HEK293T (cell line): ENCODE data around the gene PXN.

Experiments
- BHLHE40 ChIP-seq: fragments of 450-650 bp; IDR thresholded peaks from 2 replicates; pipeline ENCODE4 v1.6.1; 2016; ENCODE audit warnings: mild to moderate bottlenecking, moderate library complexity, borderline replicate concordance
- FOXA1 ChIP-seq: fragments of 450-650 bp; IDR thresholded peaks from 2 replicates; pipeline ENCODE4 v1.6.1; 2016; ENCODE audit warnings: mild to moderate bottlenecking
- SP1 ChIP-seq: fragments of 450-650 bp; IDR thresholded peaks from 2 replicates; pipeline ENCODE4 v1.6.1; 2017
- SUZ12 ChIP-seq: fragments of 450-650 bp; IDR thresholded peaks from 2 replicates; pipeline ENCODE4 v1.6.1; 2016; ENCODE audit warnings: mild to moderate bottlenecking
- TARDBP ChIP-seq: fragments of 450-650 bp; IDR thresholded peaks from 2 replicates; pipeline ENCODE4 v1.6.1; 2016
- ZNF384 ChIP-seq: fragments of 450-650 bp; IDR thresholded peaks from 2 replicates; pipeline ENCODE4 v1.6.1; 2016
- TF ChIP-seq, protein P1 (sequence below): fragments of 450-650 bp; IDR thresholded peaks from 2 replicates; pipeline ENCODE4 v1.6.1; 2016

DNA sequence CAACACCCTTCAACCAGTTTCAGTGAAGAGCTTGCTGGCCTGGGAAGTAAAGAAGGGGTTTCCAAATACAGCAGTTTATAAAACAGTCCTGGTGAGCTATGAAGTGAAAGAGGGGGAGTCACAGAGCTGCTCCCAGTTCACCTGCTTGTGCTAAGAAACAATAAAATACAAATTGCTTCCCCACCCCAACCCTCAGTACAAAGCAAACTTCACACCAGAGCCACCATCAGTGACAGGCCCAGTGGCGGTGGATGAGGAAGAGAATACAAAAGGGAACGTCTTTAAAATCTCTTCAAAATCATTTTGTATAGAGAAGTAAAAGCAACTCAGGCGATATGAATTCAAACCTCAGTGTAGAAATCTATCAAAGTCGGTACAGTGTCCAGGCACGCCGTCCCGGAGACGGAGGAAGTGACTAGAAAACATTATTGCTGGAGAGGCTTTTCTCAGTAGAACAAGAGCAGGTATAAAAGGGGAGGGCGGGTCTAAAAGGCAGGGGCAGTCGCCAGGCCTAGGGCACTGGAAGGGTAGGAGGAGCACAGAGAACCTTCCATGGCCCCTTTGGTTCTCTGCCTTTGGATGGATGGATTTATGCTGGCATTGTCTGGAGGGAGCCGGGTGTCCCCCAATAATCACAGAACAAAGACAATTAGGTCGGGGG, 54.2 kb downstream of the PXN start:
- no peak for TF ChIP-seq FOXA1
- no peak for TF ChIP-seq TARDBP
- no peak for TF ChIP-seq SP1
- TF ChIP-seq BHLHE40, result no peak
- TF ChIP-seq, protein P1, sequence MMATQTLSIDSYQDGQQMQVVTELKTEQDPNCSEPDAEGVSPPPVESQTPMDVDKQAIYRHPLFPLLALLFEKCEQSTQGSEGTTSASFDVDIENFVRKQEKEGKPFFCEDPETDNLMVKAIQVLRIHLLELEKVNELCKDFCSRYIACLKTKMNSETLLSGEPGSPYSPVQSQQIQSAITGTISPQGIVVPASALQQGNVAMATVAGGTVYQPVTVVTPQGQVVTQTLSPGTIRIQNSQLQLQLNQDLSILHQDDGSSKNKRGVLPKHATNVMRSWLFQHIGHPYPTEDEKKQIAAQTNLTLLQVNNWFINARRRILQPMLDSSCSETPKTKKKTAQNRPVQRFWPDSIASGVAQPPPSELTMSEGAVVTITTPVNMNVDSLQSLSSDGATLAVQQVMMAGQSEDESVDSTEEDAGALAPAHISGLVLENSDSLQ, result no peak
- no peak for TF ChIP-seq SUZ12
- no peak for TF ChIP-seq ZNF384
